NCI-H748 (cell line): Measurements from ENCODE around the gene HBA1.
"Not testable (repeated sequence)": the region's sequence is repeated elsewhere in the genome, so short reads cannot be mapped to it uniquely, and the experiment has no call there.

Experiments
- DNase-seq: peaks from one replicate; lab custom pipeline; 2025; ENCODE audit not compliant: unreplicated experiment; lab: John Stamatoyannopoulos, UW

The HBA1 gene

GRCh38 chr16:194516-194915, 18.0 kb downstream of the HBA1 start:
- no peak for DNase-seq

GRCh38 chr16:200388-200787, 23.9 kb downstream of the HBA1 start:
- no peak for DNase-seq

GRCh38 chr16:203246-203645, 26.8 kb downstream of the HBA1 start:
- DNase-seq: no peak

- DNase-seq: not testable (repeated sequence)
Measured at GRCh38 chr16:204046-204445, 27.6 kb downstream of the HBA1 start.

GRCh38 chr16:209359-209758, 32.9 kb downstream of the HBA1 start:
- not testable (repeated sequence) for DNase-seq

GRCh38 chr16:211631-212180, 35.2 kb downstream of the HBA1 start:
- not testable (repeated sequence) for DNase-seq

GRCh38 chr16:212999-213398, 36.5 kb downstream of the HBA1 start:
- no peak for DNase-seq

GRCh38 chr16:220021-220420, 43.5 kb downstream of the HBA1 start:
- DNase-seq: no peak
